T-cell (primary cell): ENCODE measurements around the gene VIL1. TPM values are rescaled to one million over a fixed set of nuclear protein-coding genes. Genes with fewer than 3 reads are reported as not detected.

Experiments used
- ATAC-seq, 4 experiments: fragments of 200-7000 bp in 3 of 4; fragments of 150-1000 bp in 1 of 4; cut with Tn5 transposase; replicated peaks in 1 of 4; 1 replicate in 3 of 4; 2 replicates in 1 of 4; pipeline ENCODE4 v1.10.0; 2021; ENCODE audit warnings: moderate library complexity in 3 of 4, mild to moderate bottlenecking in 2 of 4, moderate number of reproducible peaks in 1 of 4
- CTCF ChIA-PET, 2 donors: fragments of 300-600 bp; sonication (Branson Sonifier 250); formaldehyde crosslinking; loops; one replicate each; lab custom pipeline; 2022; ENCODE audit warnings: antibody characterized with exemption in 2 of 2; lab: Charles Lee
- POLR2A ChIA-PET, 2 donors: fragments of 300-600 bp; sonication (Branson Sonifier 250); formaldehyde crosslinking; loops; one replicate each; lab custom pipeline; 2022; ENCODE audit warnings: antibody characterized with exemption in 2 of 2; lab: Charles Lee
- DNase-seq, 35 experiments: peaks; one replicate each; pipeline versions ENCODE4 v3.0.0 to v3.0.0-alpha.2; 2013 to 2023
- H3K27ac ChIP-seq: one replicate; pipeline ENCODE4 v1.5.1; 2013; ENCODE audit warnings: low read length
- H3K27me3 ChIP-seq, 2 experiments: replicated peaks in 1 of 2; 1 replicate in 1 of 2; 2 replicates in 1 of 2; pipeline versions ENCODE4 v1.6.1 to v1.7.0; 2013; ENCODE audit warnings: low read length in 1 of 2, mixed read lengths in 1 of 2; ENCODE audit not compliant: control insufficient read depth in 2 of 2, insufficient read depth in 2 of 2; ENCODE audit errors: extremely low read depth in 1 of 2
- H3K36me3 ChIP-seq, 2 donors: 1 replicate in 1 of 2; 2 replicates in 1 of 2; pipeline versions ENCODE4 v1.6.1 to v1.7.0; 2013; ENCODE audit warnings: low read length in 1 of 2; ENCODE audit not compliant: control insufficient read depth in 2 of 2, insufficient read depth in 1 of 2; ENCODE audit errors: extremely low read depth in 1 of 2
- H3K4me1 ChIP-seq, 2 experiments: 1 replicate in 1 of 2; 2 replicates in 1 of 2; pipeline versions ENCODE4 v1.6.1 to v1.7.0; 2013; ENCODE audit warnings: low read length in 2 of 2, mixed read lengths in 1 of 2; ENCODE audit not compliant: insufficient read depth in 2 of 2, control insufficient read depth in 1 of 2; ENCODE audit errors: extremely low read depth in 1 of 2
- H3K4me3 ChIP-seq, 2 donors: 1 replicate in 1 of 2; 2 replicates in 1 of 2; pipeline versions ENCODE4 v1.5.1 to v1.7.0; 2013; ENCODE audit warnings: mild to moderate bottlenecking in 2 of 2, low read length in 1 of 2, moderate library complexity in 1 of 2; ENCODE audit not compliant: control insufficient read depth in 1 of 2; ENCODE audit errors: extremely low read depth in 1 of 2
- H3K9me3 ChIP-seq: 2 replicates; pipeline ENCODE4 v1.7.0; 2013
- H3K27ac Mint-ChIP-seq, 2 donors: one replicate each; pipeline ENCODE4 v1.8.0; 2020 to 2021; ENCODE audit warnings: mild to moderate bottlenecking in 2 of 2, mixed read lengths in 2 of 2
- H3K27me3 Mint-ChIP-seq, 2 donors: one replicate each; pipeline ENCODE4 v1.8.0; 2021 to 2022; ENCODE audit warnings: mixed read lengths in 2 of 2
- H3K36me3 Mint-ChIP-seq: one replicate; pipeline ENCODE4 v1.8.0; 2021; ENCODE audit warnings: mixed read lengths
- H3K4me1 Mint-ChIP-seq, 3 donors: one replicate each; pipeline ENCODE4 v1.8.0; 2020 to 2022; ENCODE audit warnings: mixed read lengths in 3 of 3, mild to moderate bottlenecking in 1 of 3
- H3K4me3 Mint-ChIP-seq, 3 donors: one replicate each; pipeline ENCODE4 v1.8.0; 2020 to 2022; ENCODE audit warnings: mild to moderate bottlenecking in 3 of 3, mixed read lengths in 3 of 3, moderate library complexity in 3 of 3
- H3K9me3 Mint-ChIP-seq, 3 donors: one replicate each; pipeline ENCODE4 v1.8.0; 2020 to 2022; ENCODE audit warnings: mixed read lengths in 3 of 3
- WGBS: methylation state at CpG from one replicate; pipeline ENCODE4 v1.1.5; 2013; ENCODE audit warnings: missing lambda C conversion rate; ENCODE audit not compliant: insufficient coverage; 5-methylcytosine and 5-hydroxymethylcytosine counted together
- total RNA-seq, 35 experiments: library from RNA in 6 of 35; stranded (reverse) in 6 of 35; fragments of 120-200 nt in 1 of 35; gene quantifications; one replicate each; pipeline versions ENCODE4 v1.2.1 to v1.2.4 and lab custom pipeline; 2013 to 2026

VIL1 gene
- total RNA-seq, 5 donors from 2014 or later (not counting 1 experiment from before 2014, with no cell fraction given) = 0.23 to 0.67 (median 0.51) TPM

DNA sequence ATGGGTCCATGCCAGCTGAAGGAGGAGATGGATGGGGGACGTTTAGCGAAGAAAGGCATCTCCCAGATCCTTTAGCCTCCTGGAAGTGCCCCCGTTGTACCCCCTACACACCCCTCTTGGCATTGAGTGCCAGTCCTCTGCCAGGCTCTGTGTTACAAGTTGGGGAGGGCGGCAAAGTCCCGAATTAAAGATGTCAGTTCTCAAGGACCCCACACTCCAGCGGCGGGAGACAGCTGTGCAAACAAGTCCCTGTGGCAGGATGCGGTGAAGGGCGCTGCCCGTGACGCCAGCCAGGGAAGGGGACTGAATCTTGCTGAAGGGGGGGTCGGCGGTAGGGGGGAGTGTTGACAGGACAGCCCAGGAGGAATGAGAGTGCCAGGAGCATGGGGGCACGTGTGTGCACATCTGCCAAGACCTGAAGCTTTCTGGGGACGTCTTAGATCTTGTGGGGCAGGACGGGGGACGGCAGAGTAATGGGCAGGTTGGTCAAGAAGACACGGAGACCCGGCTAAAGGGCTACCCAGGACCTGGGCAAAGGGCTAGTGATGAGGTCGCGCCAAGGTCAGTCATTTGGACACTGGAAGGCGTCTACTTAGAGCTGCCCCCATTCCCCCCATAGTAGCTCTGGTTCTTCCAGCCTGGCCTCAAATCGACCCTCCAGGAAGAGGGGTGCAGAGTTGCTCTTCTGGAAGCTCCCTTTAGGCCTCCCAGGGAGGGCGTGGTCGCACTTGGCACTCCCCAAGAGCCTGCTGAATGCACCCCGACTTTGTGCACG is 22.0 kb upstream of the VIL1 start:
- H3K27ac Mint-ChIP-seq = peak overlapping the region; percentile 98 to 99
- H3K4me1 Mint-ChIP-seq = peaks cover 40 to 55% (median 46%) of the 10 kb centered on the region in 3 donors
- ATAC-seq (peak; percentile 13 to 26 (median 21)), DNase-seq (peak; percentile 65 to 88 (median 80))
- peak overlapping the region; percentile 99 for H3K27ac ChIP-seq
- ChIA-PET CTCF (interaction anchor here (0.6 to 1.8 kb wide), 14 partner anchors 8 to 315 kb away, joined by 3 to 21 read pairs (median 5); partner anchors contain the start of genes AAMP (in 1 of the 2), PNKD (in 1 of the 2) and TMBIM1 (in 1 of the 2)), POLR2A (interaction anchor here (0.6 kb wide), 3 partner anchors 79 to 1098 kb away, joined by 3 to 6 read pairs (median 3); partner anchors contain the start of gene TUBA4A (in 1 of the 2))
- no peaks in the 10 kb centered on the region for H3K36me3 Mint-ChIP-seq
- WGBS = 0% methylated on average over 20 of the region's 27 CpGs
- no peaks in the 10 kb centered on the region for H3K9me3 ChIP-seq
- peak overlapping the region; percentile 84 to 98 for H3K4me3 ChIP-seq
- H3K4me1 ChIP-seq = peaks cover 28 to 73% of the 10 kb centered on the region in 2 experiments
- H3K4me3 Mint-ChIP-seq = peak overlapping the region; percentile 90 to 93 (median 92)
- peaks cover 0 to 6% of the 10 kb centered on the region in 2 donors for H3K36me3 ChIP-seq
- no peaks in the 10 kb centered on the region for H3K27me3 ChIP-seq
- no peaks in the 10 kb centered on the region for H3K27me3 Mint-ChIP-seq
- H3K9me3 Mint-ChIP-seq = no peaks in the 10 kb centered on the region

DNA sequence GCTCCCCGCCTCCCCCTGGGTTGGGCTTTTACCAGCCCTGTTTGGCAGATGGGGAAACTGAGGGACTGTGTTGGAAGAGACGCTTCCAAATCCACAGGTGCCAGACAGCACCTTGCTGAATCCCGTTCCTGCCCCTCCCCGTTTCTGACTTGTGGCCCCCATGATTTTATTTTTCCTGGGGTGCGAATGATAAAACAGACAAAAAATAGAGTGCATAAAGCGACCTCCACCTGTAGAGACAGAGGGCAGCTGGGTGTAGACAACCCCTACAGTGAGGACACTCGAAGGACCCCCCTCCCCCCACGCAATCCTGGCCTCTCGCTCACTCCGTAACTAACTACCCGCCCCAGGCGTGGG is 21.5 kb upstream of the VIL1 start:
- ChIA-PET POLR2A (no interaction called here), CTCF (interaction anchor here (0.9 to 1.7 kb wide), 4 partner anchors 10 to 315 kb away, joined by 3 to 21 read pairs (median 6); partner anchors contain the start of gene TMBIM1 (in 1 of the 2))
- peaks cover 43 to 55% (median 50%) of the 10 kb centered on the region in 3 donors for H3K4me1 Mint-ChIP-seq
- H3K9me3 ChIP-seq = no peaks in the 10 kb centered on the region
- H3K4me1 ChIP-seq = peaks cover 28 to 79% of the 10 kb centered on the region in 2 experiments
- H3K27ac ChIP-seq = peak overlapping the region; percentile 99
- DNase-seq = no peak
- ATAC-seq = no peak
- no peaks in the 10 kb centered on the region for H3K9me3 Mint-ChIP-seq
- 8% methylated on average over 4 of the region's 12 CpGs for WGBS
- no peaks in the 10 kb centered on the region for H3K36me3 Mint-ChIP-seq
- no peaks in the 10 kb centered on the region for H3K27me3 Mint-ChIP-seq
- peaks cover 0 to 11% of the 10 kb centered on the region in 2 donors for H3K36me3 ChIP-seq
- H3K4me3 ChIP-seq = peak overlapping the region; percentile 84 to 98
- H3K27ac Mint-ChIP-seq = peak overlapping the region; percentile 98 to 99
- H3K27me3 ChIP-seq = no peaks in the 10 kb centered on the region
- peak overlapping the region; percentile 90 to 93 (median 92) for H3K4me3 Mint-ChIP-seq

DNA sequence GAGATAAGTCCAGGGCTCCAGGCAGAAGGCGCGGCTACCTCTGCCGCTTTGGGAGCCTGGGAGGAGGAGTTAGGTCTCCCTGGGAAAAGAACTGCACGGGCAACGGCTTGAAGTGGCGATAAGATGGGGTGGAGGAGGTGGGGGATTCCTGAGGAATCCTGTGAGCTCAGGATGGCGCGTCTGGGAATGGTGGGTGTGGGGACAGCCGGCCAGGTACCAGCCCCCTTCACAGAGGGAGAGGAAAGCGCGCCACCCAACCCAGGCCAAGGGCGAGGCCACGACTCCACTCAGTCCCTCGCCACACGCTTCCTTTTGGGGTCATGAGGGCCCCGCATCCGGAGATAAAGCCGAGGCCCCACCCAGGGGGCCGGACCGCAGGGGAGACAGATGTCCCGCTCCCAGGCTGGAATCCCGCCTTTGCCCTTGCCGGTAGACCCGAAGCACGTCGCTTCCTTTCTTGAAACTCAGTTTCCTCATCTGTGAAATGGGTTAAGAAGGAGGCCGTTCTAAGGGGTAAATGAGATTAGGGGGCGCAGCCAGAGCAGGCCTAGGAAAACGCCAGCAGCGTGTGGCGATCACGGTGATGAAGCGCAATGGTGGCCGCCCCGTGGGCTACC is 21.0 kb upstream of the VIL1 start:
- POLR2A ChIA-PET = no interaction called here
- Histone ChIP-seq H3K36me3 (peaks cover 1 to 16% of the 10 kb centered on the region in 2 donors), H3K27me3 (no peaks in the 10 kb centered on the region), H3K4me3 (peak overlapping the region; percentile 84 to 98), H3K9me3 (no peaks in the 10 kb centered on the region), H3K27ac (peak overlapping the region; percentile 99), H3K4me1 (peaks cover 28 to 84% of the 10 kb centered on the region in 2 experiments)
- H3K27me3 Mint-ChIP-seq = no peaks in the 10 kb centered on the region
- DNase-seq (peak in 17 of 35 experiments; percentile 30 to 64 (median 43)), ATAC-seq (peak in 2 of 4 experiments; percentile 8 to 11)
- 2% methylated on average over 29 of the region's 35 CpGs for WGBS
- peak overlapping the region; percentile 98 to 99 for H3K27ac Mint-ChIP-seq
- peaks cover 45 to 55% (median 52%) of the 10 kb centered on the region in 3 donors for H3K4me1 Mint-ChIP-seq
- H3K36me3 Mint-ChIP-seq = peaks cover under 1% of the 10 kb centered on the region
- CTCF ChIA-PET = interaction anchor here in 1 of 2 donors (1.1 kb wide), 1 partner anchor 314 kb away, joined by 3 read pairs; no protein-coding TSS in a partner anchor
- no peaks in the 10 kb centered on the region for H3K9me3 Mint-ChIP-seq
- H3K4me3 Mint-ChIP-seq = peak overlapping the region; percentile 90 to 93 (median 92)

DNA sequence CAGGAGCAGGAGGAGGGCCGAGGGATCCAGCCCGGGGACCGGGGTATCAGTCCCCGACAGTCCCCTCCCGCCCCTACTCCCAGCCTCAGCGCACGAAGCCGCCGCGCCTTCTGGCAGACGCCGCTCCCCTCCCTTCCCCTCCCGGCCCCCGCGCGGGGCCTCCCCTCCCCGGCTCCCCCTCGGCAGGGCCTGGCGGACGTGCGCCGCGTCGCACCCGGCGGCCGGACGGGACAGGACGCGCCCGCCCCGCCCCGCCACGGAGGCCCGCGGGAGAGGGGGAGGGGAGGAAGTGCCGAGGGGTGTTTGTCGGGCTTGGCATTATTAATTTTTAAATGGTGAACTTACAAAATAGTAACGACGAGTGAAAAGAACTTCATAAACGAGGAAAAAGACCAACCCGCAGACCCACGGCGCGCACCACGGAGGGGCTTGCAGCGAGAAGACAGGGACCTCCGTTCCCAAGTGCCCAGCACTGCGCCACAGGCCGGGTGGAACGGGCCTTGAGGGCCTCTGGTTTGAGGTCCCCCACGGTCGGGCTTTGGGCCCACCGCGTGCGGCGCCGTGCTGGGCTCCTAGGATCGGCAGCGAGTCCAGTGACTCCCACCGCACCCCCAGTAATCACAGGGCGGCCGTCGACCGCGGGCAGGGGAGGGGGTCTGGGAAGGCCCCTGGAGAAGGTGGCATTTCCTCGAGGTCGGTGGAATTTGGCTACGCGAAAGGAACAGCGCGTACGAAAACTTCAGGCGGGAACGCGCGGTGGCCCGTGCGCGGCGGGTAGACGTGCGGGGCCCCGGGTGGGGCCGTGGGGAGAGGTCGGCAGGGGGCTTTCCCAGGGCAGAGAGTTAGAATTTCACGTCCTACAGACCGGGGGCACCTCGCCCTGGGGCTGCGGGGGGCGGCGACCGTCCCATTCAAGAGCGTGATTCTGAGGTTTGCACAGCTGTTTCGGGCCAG is 20.2 kb upstream of the VIL1 start:
- DNase-seq (peak; percentile 42 to 79 (median 61)), ATAC-seq (peak; percentile 9 to 20 (median 16))
- CTCF ChIA-PET = no interaction called here
- H3K4me1 ChIP-seq = peaks cover 28 to 85% of the 10 kb centered on the region in 2 experiments
- POLR2A ChIA-PET = no interaction called here
- Mint-ChIP-seq H3K36me3 (peaks cover 8% of the 10 kb centered on the region), H3K27me3 (no peaks in the 10 kb centered on the region), H3K4me1 (peaks cover 51 to 60% (median 57%) of the 10 kb centered on the region in 3 donors), H3K4me3 (peak overlapping the region; percentile 90 to 93 (median 92)), H3K27ac (peak overlapping the region; percentile 98 to 99), H3K9me3 (no peaks in the 10 kb centered on the region)
- H3K27me3 ChIP-seq = no peaks in the 10 kb centered on the region
- H3K36me3 ChIP-seq = peaks cover 7 to 24% of the 10 kb centered on the region in 2 donors
- under 1% methylated on average over 48 of the region's 95 CpGs for WGBS
- H3K9me3 ChIP-seq = no peaks in the 10 kb centered on the region
- H3K4me3 ChIP-seq = peak overlapping the region; percentile 84 to 98
- H3K27ac ChIP-seq = peak overlapping the region; percentile 99

DNA sequence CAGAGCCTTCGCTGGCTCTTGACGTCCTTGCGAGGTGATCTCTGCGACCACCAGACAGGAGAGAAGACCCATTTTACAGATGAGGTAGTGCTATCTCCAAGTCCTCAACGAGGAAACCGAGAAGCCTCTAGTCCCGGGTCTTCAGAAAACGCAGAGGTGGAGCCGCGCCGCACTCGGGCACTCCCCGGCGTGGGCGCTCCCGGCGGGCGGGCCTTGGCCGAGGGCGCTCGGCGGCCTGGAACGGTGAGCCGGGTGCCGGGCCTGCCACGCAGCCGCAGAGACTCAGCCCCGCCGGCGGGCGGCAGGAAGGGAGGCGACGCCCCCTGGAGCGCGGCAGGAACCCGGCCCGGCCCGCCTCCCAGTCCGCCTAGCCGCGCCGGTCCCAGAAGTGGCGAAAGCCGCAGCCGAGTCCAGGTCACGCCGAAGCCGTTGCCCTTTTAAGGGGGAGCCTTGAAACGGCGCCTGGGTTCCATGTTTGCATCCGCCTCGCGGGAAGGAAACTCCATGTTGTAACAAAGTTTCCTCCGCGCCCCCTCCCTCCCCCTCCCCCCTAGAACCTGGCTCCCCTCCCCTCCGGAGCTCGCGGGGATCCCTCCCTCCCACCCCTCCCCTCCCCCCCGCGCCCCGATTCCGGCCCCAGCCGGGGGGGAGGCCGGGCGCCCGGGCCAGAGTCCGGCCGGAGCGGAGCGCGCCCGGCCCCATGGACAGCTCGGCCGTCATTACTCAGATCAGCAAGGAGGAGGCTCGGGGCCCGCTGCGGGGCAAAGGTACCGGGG is 19.3 kb upstream of the VIL1 start, which contains the start of gene CTDSP1:
TSS of gene CTDSP1 (plus strand) at position 478 of the 776 bp plus-strand sequence. CDS start at position 701, 223 bp downstream.
- H3K27me3 Mint-ChIP-seq = no peaks in the 10 kb centered on the region
- H3K36me3 ChIP-seq = peaks cover 13 to 32% of the 10 kb centered on the region in 2 donors
- peak; percentile 80 to 94 (median 86) for DNase-seq
- ChIA-PET POLR2A (interaction anchor here (0.6 to 0.7 kb wide), 2 partner anchors 84 to 180 kb away, joined by 5 to 8 read pairs; no protein-coding TSS in a partner anchor), CTCF (interaction anchor here (0.5 to 0.6 kb wide), 2 partner anchors 104 to 448 kb away, joined by 3 read pairs; no protein-coding TSS in a partner anchor)
- no peaks in the 10 kb centered on the region for H3K9me3 ChIP-seq
- peak within 1 kb of the TSS; percentile 91 to 93 (median 91) for H3K4me3 Mint-ChIP-seq
- WGBS = under 1% methylated on average over 57 of the region's 78 CpGs
- H3K36me3 Mint-ChIP-seq = peaks cover 13% of the 10 kb centered on the region
- peak within 1 kb of the TSS; percentile 89 to 91 for H3K27ac Mint-ChIP-seq
- H3K4me3 ChIP-seq = peak within 1 kb of the TSS; percentile 78 to 98
- peak within 1 kb of the TSS; percentile 99 for H3K27ac ChIP-seq
- H3K4me1 Mint-ChIP-seq = peaks cover 52 to 59% (median 58%) of the 10 kb centered on the region in 3 donors
- H3K9me3 Mint-ChIP-seq = no peaks in the 10 kb centered on the region
- no peaks in the 10 kb centered on the region for H3K27me3 ChIP-seq
- ATAC-seq = peak; percentile 25 to 38 (median 32)
- H3K4me1 ChIP-seq = peaks cover 22 to 85% of the 10 kb centered on the region in 2 experiments
